GM10847 (cell line): Measurements from ENCODE around the gene LMOD1.

Source experiments
- POLR2A ChIP-seq: IDR thresholded peaks from 2 replicates; pipeline ENCODE4 v1.6.1; 2011; ENCODE audit not compliant: insufficient read length; ENCODE audit errors: extremely low read depth

LMOD1 gene

GRCh38 chr1:201955729-201956143 is 9.4 kb upstream of the LMOD1 start:
- no peak for TF ChIP-seq POLR2A

GRCh38 chr1:201955009-201955728 is 8.8 kb upstream of the LMOD1 start, which contains the start of gene TIMM17A:
TIMM17A (plus strand) TSS chr1:201955503; CDS start chr1:201955527, 24 bp downstream.
- TF ChIP-seq POLR2A: peak; percentile 92

- TF ChIP-seq POLR2A: no peak
These were observed 8.1 kb upstream of the LMOD1 start for GRCh38 chr1:201954263-201955008.

GRCh38 chr1:201949491-201949890 is 3.1 kb upstream of the LMOD1 start:
- no peak for TF ChIP-seq POLR2A

- TF ChIP-seq POLR2A: no peak
These were observed 1.3 kb upstream of the LMOD1 start for GRCh38 chr1:201947697-201948008.

GRCh38 chr1:201945863-201946223 is 505 bp downstream of the LMOD1 start:
- no peak for TF ChIP-seq POLR2A

GRCh38 chr1:201945157-201945556 is 1.2 kb downstream of the LMOD1 start:
- TF ChIP-seq POLR2A: no peak

GRCh38 chr1:201944639-201945038 is 1.7 kb downstream of the LMOD1 start:
- no peak for TF ChIP-seq POLR2A

- TF ChIP-seq POLR2A: no peak
These were observed 2.3 kb downstream of the LMOD1 start for GRCh38 chr1:201944002-201944401.

- TF ChIP-seq POLR2A: no peak
These were observed 4.2 kb downstream of the LMOD1 start for GRCh38 chr1:201942129-201942495.

- TF ChIP-seq POLR2A: no peak
These were observed 4.8 kb downstream of the LMOD1 start for GRCh38 chr1:201941420-201942128.

- TF ChIP-seq POLR2A: no peak
These were observed 6.8 kb downstream of the LMOD1 start for GRCh38 chr1:201939574-201939973.

- no peak for TF ChIP-seq POLR2A
These were observed 7.2 kb downstream of the LMOD1 start for GRCh38 chr1:201939148-201939547.

- no peak for TF ChIP-seq POLR2A
These were observed 7.8 kb downstream of the LMOD1 start for GRCh38 chr1:201938440-201939035.

GRCh38 chr1:201937624-201938213 is 8.6 kb downstream of the LMOD1 start:
- no peak for TF ChIP-seq POLR2A
